Epidermal melanocyte (primary cell): ENCODE measurements around the gene TCIRG1.

Experiments used
- DNase-seq: peaks from one replicate; pipeline ENCODE4 v3.0.0; 2011; ENCODE audit warnings: low spot score; ENCODE audit not compliant: insufficient read length

The TCIRG1 gene

GRCh38 chr11:68051191-68052136, 12.6 kb downstream of the TCIRG1 start:
- no peak for DNase-seq

- DNase-seq: no peak
Measured at GRCh38 chr11:68052137-68052873, 13.5 kb downstream of the TCIRG1 start.

GRCh38 chr11:68053117-68053516, 14.3 kb downstream of the TCIRG1 start:
- DNase-seq: no peak

- DNase-seq: no peak
Measured at GRCh38 chr11:68053981-68054812, 15.4 kb downstream of the TCIRG1 start.

- no peak for DNase-seq
Measured at GRCh38 chr11:68056317-68057285, 17.8 kb downstream of the TCIRG1 start.

GRCh38 chr11:68057807-68058206, 19.0 kb downstream of the TCIRG1 start:
- DNase-seq: no peak

- no peak for DNase-seq
Measured at GRCh38 chr11:68061508-68061907, 22.7 kb downstream of the TCIRG1 start.

- DNase-seq: no peak
Measured at GRCh38 chr11:68064926-68065325, 26.1 kb downstream of the TCIRG1 start.

- DNase-seq: no peak
Measured at GRCh38 chr11:68065841-68066240, 27.0 kb downstream of the TCIRG1 start.

GRCh38 chr11:68066742-68067141, 27.9 kb downstream of the TCIRG1 start:
- no peak for DNase-seq

GRCh38 chr11:68067991-68068390, 29.2 kb downstream of the TCIRG1 start:
- DNase-seq: no peak

- no peak for DNase-seq
Measured at GRCh38 chr11:68071281-68072048, 32.6 kb downstream of the TCIRG1 start.

GRCh38 chr11:68074584-68075352, 35.9 kb downstream of the TCIRG1 start:
- DNase-seq: no peak

- DNase-seq: no peak
Measured at GRCh38 chr11:68076371-68077042, 37.7 kb downstream of the TCIRG1 start.

GRCh38 chr11:68077617-68078582, 39.1 kb downstream of the TCIRG1 start:
- DNase-seq: no peak

GRCh38 chr11:68080860-68081259, 42.0 kb downstream of the TCIRG1 start:
- DNase-seq: no peak

- no peak for DNase-seq
Measured at GRCh38 chr11:68081691-68082090, 42.9 kb downstream of the TCIRG1 start.
